NCI-H146 (cell line): Measurements from ENCODE around the gene KHNYN.
"Not testable (repeated sequence)": the region's sequence is repeated elsewhere in the genome, so short reads cannot be mapped to it uniquely, and the experiment has no call there.

Experiments used
- DNase-seq: peaks from one replicate; lab custom pipeline; 2025; lab: John Stamatoyannopoulos, UW

The KHNYN gene

DNA sequence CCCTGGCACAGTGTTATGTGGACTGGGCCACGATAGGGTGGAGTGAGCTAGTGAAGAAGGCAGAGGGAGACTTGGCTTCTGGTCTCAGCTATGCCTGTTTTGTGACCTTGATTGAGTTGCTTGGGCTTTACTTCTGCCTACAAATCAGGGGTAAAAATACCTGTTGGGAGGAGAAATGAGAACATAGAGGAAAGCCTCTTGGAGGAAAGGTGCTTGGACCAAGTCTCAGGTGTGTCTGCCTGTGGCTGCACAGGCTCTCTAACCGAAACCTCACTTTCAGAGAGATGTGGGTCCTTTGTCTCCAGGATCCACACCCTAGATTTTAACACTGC, 7.9 kb downstream of the KHNYN start:
- no peak for DNase-seq

DNA sequence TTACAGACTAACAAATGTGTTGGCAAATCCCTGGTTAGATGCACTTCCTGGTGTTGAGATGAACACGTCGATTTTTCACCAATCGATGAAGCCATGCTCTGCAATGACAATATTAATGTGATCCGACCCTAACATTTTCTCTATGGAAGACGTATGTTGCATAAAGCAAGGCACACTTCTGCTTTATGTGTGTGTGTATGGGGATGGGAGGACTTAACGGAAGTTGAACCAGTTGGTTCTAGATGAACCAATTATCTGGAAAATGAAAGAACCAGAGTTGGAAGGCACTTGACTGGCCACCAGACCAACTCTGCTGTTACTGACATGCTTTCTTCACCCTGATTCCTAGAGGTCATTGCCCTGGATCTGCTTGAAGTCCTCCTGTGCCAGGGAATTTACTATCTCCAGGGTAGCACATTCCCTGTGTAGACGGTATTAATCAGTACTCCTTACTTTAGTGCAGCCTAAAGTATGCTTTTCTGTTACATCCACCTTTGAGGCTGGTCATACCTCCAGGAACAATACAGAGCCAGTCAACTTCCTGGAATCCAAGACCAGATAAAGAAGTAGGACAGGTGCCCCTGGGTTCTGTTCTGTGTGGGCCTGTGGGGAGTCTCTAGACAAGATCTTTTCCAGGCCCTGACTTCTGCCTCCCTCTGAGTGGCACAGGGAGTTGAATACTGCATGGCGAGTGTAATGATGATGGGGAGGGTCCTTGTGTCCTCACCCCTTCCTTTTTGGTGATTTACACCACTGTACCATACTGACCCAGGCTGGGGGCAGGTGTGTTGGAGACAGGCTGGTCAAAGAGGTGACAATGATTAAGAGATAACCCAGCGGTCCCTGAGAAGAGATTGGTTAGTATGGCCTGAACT, 8.7 kb downstream of the KHNYN start:
- no peak for DNase-seq

DNA sequence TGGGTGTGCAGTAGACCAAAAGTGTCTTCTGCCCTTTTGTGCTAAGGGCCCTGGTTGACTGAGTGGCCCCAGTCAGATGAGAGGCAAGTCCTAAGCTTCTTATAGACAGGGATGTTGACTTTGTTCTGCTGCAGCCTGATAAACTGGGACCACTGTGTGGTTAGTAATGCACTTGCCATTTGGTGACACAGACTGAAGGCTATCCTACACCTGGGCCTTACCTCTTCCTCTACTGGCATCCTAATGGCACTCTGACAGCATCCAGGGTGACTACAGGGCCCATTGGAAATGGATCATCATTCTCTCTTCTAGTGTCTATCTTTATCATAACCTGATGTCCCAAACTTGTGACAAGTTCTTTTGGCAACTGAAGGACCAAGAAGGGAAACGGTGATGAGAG, 9.5 kb downstream of the KHNYN start:
- no peak for DNase-seq

DNA sequence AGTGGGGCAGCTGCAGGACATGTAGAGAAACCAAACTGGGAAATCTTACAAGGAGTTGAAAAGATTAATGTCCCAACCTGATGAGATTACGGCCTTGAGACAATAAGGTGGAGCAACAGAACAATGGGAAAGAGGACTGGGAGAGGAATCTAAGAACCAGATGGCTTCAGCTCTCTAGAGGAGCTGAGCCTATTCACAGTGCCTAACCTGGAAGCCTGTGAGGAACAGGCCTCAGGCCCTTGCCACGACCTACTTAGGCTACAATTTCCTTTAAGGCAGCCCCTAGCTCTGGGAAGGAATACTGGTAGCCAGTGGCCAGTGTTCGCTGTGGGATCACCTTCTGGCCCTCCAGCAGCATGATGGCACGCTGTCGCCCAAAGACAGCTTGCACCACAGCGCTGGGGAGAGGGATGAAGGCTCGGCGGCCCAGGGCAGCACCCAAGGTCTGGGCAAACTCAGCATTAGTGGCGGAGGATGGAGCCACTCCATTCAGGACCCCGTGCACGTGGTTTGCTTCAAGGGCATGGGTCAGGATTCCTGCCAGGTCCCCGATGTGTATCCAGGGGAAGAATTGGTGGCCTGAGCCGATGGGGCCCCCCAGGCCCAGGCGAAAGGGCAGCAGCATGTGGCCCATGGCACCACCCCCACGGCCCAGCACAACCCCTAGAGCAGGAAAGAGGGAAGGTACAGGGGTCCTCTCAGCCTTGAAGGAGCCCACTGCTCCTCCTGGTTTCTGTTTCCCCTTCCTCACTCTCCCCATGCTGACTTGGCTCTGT, 10.3 kb downstream of the KHNYN start:
- no peak for DNase-seq

DNA sequence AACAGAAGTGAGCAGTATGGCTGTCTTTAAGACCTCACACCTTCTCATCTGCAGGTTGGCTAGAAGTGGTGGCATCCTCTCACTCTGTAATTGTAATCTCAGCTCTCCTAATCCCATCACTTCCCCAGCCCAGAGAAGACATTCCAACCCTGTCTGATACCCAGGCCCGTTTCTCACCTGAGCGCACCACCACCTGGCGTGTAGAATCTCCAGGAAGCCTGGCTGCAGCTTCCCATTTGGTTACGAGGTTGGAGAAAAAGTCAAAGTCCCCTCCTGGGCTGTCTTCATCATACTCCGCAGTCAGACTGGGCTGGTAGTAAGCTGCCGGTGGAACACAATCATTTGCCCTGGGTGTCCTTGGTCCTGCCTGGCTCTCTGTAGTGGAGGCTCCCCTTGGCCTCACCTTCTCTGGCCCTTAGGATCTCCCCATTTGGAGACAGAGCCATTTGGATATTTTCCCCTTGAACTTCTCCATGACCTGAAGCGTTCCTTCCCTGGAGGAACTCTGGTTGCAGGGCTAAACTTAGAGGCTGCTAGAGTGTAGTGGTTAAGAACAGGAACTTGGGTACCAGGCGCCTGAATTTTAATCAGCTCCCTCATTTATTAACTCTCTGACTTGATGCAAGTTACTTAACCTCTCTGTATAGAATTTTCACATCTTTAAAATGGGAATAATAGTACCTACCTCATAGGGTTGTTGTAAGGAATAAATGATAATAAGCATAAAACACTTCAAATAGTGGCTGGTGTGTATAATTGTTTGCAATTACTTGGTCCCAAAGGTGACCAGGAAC, 11.0 kb downstream of the KHNYN start:
- DNase-seq = no peak

DNA sequence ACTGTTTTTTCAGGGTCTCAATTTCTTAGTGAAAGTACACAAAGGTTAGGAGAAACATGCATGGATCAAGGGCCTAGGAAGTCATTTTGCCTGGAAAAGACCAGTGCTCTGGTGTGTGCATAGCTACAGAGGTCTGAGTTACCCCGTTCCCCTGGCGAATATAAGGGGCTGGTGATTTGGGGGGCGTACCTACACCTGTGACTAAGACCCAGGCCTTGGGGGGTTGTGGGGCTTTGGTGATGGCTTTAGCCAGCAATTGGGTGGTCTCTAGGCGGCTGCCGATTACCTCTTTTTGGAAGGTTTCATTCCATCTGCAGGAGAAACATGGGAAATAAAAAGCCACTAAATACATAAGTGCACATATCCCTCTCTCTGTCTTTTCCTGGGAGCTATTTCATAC, 11.7 kb downstream of the KHNYN start:
- DNase-seq = no peak

DNA sequence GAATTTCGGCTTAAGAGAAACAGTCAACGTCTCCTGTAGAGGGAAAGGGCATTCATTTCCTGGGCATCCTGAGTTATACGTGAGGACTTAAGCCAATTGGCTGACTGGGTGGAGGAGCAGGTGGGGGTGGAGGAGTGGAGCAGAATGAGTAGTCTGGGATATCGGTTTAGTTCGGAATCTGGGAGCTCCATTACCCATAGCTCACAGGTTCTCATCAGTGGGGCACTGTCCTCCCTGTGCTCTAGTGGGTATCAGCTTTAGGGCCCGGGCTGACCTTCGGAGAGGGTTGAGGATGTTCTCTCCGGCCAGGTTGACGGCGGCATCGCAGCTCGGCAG, 12.1 kb downstream of the KHNYN start:
- DNase-seq = no peak

DNA sequence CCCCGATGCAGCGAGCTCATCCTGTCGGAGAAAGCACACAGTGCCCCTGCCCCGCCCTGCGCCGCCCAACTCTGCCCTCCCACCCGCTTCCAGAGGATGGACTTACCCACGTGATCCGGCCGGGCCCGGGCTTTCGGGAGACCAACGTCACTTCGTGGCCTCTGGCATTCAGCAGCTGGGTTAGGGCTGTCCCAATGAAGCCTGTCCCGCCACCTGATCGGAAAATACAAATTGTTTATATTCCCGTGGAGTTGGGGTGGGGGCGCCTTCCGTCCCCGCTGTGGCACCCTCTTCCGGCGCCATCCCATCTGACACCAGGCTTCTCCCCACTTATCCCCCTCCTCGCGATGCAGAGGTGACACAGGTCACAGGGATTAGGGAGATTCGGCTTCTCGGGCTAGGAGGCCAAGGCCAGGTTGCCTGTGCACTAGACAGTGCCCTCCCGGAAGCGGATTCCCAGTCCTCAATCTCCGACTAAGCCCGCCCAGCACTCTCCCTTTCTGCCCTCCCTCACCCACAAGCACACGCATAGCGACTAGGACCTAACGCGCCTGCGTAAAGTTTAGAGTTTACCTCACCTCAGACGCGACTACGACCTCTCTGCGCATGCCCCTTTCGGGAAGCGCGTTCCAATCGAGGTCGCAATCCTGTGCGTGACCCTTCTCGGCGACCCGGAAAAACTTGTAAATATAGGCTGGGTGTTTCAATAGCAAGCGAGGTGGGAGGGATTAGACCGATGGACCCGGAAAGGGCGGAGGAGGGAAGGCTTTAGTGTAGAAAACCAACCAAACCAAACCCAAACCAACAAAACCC, 12.7 kb downstream of the KHNYN start, which contains the start of gene SDR39U1:
SDR39U1 (minus strand) TSS at position 537 of the 813 bp plus-strand sequence; CDS start at position 530, 7 bp downstream.
- peak; percentile 98 for DNase-seq

DNA sequence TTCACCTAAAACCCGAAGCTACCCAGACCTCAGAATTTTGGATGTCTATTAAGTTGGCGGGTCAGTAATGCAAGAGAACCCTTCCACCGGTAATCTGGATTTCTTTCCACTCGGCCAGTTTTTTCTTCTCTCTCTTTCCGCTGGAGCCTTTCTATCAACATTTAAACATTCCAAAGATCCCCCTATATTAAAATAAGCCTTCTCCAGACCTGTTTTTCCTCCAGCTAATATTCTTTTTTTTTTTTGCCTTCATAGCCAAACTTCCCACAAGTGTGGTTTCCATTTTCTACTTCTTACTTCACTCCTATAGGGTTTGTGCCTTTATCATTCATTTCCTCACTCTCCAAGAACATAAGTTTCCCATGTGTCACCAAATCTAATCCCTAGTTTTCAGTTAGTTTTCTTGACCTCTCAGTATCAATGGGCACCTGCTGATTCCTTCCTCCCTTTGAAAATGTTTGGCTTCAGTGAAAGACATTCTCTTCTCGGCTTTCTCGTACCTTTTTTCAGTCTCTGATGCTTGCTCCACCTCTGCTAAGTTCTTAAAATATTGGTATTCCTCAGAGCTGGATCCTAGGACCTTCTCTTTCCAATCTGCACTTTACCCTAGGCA, 13.4 kb downstream of the KHNYN start:
- DNase-seq = no peak

DNA sequence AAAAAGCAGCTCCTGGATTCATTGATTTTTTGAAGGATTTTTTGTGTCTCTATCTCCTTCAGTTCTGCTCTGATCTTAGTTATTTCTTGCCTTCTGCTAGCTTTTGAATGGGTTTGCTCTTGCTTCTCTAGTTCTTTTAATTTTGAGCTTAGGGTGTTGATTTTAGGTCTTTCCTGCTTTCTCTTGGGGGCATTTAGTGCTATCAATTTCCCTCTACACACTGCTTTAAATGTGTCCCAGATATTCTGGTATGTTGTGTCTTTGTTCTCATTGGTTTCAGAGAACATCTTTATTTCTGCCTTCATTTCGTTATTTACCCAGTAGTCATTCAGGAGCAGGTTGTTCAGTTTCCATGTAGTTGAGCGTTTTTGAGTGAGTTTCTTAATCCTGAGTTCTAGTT, 21.1 kb downstream of the KHNYN start:
- DNase-seq = not testable (repeated sequence)

DNA sequence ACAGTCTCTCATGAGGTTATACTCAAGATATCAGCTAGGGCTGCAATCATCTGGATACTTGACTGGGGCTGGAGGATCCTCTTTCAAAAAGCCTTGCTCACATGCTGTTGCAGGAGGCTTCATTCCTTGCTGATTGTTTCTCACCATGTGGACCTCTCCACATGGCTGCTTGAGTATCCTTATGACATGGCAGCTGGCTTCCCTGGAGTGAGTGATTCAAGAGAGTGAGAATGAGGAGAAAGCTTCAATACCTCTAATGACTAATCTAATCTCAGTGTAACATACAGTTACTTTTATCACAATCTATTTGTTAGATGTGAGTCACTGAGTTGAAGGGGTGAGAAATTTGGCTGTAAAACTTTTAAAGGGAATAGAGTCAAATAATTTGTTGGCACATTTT, 27.2 kb downstream of the KHNYN start:
- DNase-seq = no peak

DNA sequence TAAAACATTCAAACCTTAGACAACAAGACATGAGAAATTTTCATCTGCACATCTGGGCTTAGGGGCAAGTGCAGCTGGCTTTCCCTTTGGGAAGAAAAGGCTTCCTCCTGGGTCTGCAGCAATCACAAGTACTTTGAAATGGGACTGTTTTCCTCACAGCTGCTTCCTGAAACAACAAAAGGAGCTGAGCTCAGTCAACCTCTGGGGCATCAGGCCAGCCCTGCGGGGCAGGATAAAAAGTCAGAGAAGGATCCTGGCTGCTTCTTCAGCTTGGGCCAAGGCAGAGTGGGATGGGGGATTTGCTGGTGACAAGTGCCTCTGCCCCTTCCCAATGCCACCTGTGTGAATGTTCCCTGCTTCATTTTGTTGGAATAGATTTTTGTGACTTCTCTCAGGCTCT, 29.0 kb downstream of the KHNYN start:
- no peak for DNase-seq

DNA sequence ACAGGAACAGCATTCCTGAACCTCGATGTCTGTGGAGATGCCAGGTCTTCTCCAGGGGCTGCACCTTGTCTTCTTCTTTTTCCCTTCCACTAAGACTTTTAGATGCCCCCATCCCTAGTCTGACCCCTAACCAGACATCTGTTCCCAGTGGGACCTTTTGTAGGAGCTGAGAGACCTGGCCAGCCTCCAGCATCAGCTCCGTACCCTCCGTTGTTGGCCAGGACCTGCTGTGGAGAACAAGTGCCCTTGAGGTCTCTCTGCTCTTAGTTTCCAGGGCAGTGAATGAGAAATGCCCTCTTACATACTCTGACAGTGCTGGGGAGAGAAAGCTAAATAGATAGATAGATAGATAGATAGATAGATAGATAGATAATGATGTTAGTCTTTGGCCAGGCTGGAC, 29.6 kb downstream of the KHNYN start:
- DNase-seq = no peak

DNA sequence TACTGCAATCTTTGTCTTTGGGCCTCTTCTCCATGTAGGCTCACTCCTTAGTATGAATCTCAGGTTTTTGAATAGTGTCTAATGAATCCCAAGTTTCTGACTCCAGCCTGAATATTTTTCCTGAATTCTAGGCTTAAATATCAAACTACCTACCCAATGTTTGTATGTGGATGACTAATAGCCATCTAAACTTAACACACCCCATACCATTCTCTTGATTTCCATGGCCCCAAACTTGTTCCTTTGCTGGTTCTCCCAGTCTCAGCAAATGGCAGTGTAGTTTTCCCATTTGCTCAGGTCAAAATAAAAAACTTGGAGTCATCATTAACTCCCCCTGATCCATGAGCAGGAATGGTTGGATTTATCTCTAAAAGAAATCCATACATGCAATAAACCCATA, 31.6 kb downstream of the KHNYN start:
- no peak for DNase-seq

DNA sequence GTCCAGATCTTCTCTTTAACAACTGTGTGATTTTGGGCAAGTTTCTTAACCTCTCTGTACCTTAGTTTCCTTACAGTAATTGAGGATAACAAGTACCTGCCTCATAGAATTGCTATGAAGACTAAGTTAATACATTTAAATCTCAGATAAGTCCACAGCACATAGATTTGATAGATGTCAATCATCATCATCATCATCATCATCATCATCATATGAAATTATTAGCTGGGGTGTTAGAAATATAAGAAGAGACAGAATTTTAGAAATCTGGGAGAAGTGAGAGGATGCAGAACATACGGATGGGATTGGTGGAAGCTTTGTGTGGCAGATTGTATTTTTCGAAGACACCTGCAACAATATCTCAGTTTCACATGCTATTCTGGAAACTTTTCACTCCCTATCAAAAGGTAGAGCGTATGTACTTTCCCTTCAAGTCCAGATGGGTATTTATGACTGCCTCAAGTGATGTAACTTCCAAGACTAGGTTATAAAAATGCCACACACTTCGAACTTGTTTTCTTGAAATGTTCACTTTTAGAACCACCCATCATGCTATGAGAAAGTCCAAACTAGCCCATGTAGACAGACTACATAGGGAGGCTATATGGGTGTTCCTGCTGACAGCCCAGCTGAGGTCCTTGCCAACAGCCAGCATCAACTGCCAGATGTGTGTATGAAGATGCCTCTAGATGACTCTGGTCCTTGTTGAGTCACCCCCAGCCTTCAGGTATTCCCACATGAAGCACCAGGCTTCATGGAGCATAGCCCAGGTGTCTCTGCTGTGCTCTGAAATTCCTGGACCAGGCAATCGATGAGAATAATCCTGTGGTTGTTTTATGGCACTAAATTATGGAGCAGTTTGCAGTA, 33.5 kb downstream of the KHNYN start:
- DNase-seq = peak; percentile 23

DNA sequence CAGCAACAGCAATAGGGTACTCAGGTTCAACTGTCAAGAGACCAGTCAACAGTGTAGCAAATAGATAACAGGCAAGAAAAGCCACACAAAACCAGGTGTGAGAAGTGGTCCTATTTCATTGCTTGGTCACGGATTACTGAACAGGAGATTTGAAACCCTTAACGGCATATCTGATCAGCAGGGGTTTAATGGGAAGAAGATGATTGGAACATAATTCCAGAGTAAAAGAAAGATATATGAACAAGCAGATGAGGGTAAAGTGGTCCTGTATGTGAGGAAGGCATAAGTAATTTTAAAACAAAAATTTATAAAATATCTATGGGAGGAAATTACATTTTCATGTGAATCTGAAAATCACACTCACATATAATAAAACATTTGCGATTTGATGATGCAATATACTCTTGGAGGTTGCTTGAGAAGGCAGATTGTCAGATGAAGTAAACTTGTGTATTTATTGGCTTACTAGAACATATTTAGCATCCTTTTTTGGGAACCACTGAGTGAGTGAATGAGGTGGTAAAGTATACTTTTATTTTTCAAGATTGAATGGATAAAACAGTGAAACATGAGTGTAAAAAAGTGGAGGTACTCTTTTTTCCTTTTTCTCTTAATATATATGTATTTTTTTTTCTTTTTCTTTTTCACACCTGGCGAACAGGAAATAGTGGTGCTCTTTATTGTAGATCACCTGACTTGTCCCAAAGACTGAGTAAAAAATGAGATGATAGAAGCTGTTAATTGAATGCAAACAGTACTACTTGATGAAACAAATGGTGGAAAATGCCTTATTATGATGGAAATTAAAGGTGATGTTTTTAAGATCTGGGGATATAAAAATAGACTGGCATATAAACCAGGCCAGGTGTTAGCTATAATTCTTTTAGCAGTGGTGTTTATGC, 34.4 kb downstream of the KHNYN start:
- no peak for DNase-seq

DNA sequence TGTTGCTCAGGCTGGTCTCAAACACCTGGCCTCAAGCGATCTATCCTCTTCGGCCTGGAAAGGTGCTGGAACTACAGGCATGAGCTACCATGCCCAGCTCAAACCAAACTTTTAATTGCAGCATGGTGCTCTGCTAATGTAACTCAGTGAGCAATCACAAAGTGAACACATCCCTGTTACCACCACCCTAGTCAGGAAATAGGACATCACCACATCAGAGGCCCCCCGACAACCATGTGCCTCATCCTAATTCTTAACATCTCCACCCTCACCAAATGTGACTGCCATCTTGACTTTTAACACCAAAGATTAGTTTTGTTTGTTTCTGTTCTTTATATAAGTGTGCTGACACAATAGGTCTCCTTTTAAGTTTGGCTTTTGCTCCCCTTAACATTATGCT, 35.6 kb downstream of the KHNYN start:
- DNase-seq = no peak

DNA sequence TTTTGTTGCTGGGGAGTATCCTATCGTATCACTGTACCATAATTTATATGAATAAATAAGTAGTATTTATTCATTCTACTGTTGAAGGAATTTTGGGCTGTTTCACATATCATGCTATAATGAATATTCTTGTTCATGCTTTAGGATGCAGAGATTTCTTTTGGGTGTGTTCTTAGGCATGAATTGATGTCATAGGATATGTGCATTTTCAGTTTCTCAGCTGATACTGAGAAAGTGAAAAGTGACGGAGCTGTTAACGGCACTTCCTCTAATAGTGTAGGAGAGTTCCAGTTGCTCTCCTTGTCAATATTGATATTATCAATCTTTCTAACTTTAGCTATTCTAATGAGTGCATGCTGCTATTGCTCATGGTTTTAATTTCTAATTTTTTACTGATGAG, 36.1 kb downstream of the KHNYN start:
- DNase-seq = no peak

DNA sequence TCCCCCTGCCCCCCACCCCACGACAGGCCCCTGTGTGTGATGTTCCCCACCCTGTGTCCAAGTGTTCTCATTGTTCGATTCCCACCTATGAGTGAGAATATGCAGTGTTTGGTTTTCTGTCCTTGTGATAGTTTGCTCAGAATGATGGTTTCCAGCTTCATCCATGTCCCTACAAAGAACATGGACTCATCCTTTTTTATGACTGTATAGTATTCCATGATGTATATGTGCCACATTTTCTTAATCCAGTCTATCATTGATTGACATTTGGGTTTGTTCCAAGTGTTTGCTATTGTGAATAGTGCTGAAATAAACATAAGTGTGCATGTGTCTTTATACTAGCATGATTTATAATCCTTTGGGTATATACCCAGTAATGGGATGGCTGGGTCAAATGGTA, 40.7 kb downstream of the KHNYN start:
- not testable (repeated sequence) for DNase-seq
